Common myeloid progenitor, CD34-positive (primary cell): ENCODE measurements around the gene AP3D1.

ENCODE experiments used
- CTCF ChIA-PET: fragments of 350-600 bp; sonication (Branson Sonifier 250); formaldehyde crosslinking; loops from one replicate; lab custom pipeline; 2021; ENCODE audit warnings: antibody characterized with exemption; lab: Charles Lee
- POLR2A ChIA-PET: fragments of 350-600 bp; sonication (Branson Sonifier 250); formaldehyde crosslinking; loops from one replicate; lab custom pipeline; 2021; ENCODE audit warnings: antibody characterized with exemption; lab: Charles Lee
- DNase-seq, 3 donors: peaks; one replicate each; pipeline versions ENCODE4 v3.0.0 to v3.0.0-alpha.2; 2013
- H3K27ac ChIP-seq, 2 experiments: 1 replicate in 1 of 2; 2 replicates in 1 of 2; pipeline ENCODE4 v1.7.0; 2013; ENCODE audit warnings: inconsistent platforms in 2 of 2, low read length in 2 of 2, mild to moderate bottlenecking in 2 of 2, low read depth in 1 of 2, moderate library complexity in 1 of 2; ENCODE audit not compliant: severe bottlenecking in 2 of 2, insufficient read depth in 1 of 2, poor library complexity in 1 of 2
- H3K27me3 ChIP-seq, 5 experiments: replicated peaks in 2 of 5; 1 replicate in 3 of 5; 2 replicates in 2 of 5; pipeline versions ENCODE4 v1.6.1 to v1.7.0; 2013; ENCODE audit warnings: low read length in 4 of 5, mild to moderate bottlenecking in 2 of 5, moderate library complexity in 2 of 5, inconsistent platforms in 1 of 5; ENCODE audit not compliant: insufficient read depth in 5 of 5, control insufficient read depth in 4 of 5
- H3K36me3 ChIP-seq, 4 experiments: 1 replicate in 2 of 4; 2 replicates in 2 of 4; pipeline versions ENCODE4 v1.6.1 to v1.7.0; 2013; ENCODE audit warnings: low read length in 3 of 4, control low read depth in 1 of 4, mild to moderate bottlenecking in 1 of 4; ENCODE audit not compliant: control insufficient read depth in 4 of 4, insufficient read depth in 4 of 4
- H3K4me1 ChIP-seq, 4 experiments: 1 replicate in 3 of 4; 2 replicates in 1 of 4; pipeline versions ENCODE4 v1.6.1 to v1.7.1; 2013; ENCODE audit warnings: low read length in 3 of 4, mild to moderate bottlenecking in 3 of 4, control low read depth in 1 of 4, inconsistent platforms in 1 of 4, moderate library complexity in 1 of 4; ENCODE audit not compliant: control insufficient read depth in 4 of 4, insufficient read depth in 4 of 4; ENCODE audit errors: control extremely low read depth in 1 of 4
- H3K4me3 ChIP-seq, 7 experiments: 1 replicate in 4 of 7; 2 replicates in 3 of 7; pipeline versions ENCODE4 v1.5.1 to v1.7.0; 2013; ENCODE audit warnings: mild to moderate bottlenecking in 7 of 7, low read length in 6 of 7, moderate library complexity in 6 of 7, inconsistent platforms in 2 of 7, low read depth in 2 of 7, control low read depth in 1 of 7; ENCODE audit not compliant: insufficient read depth in 4 of 7, control insufficient read depth in 1 of 7; ENCODE audit errors: extremely low read depth in 1 of 7
- H3K9me3 ChIP-seq, 5 experiments: 1 replicate in 4 of 5; 2 replicates in 1 of 5; pipeline versions ENCODE4 v1.6.1 to v1.7.1; 2013; ENCODE audit warnings: low read length in 4 of 5, mild to moderate bottlenecking in 2 of 5, inconsistent platforms in 1 of 5, low read depth in 1 of 5, moderate library complexity in 1 of 5; ENCODE audit not compliant: control insufficient read depth in 4 of 5, insufficient read depth in 2 of 5; ENCODE audit errors: control extremely low read depth in 1 of 5
- WGBS: methylation state at CpG from one replicate; pipeline ENCODE4 v1.1.5; 2013; ENCODE audit not compliant: insufficient coverage; 5-methylcytosine and 5-hydroxymethylcytosine counted together

AP3D1 gene

DNA sequence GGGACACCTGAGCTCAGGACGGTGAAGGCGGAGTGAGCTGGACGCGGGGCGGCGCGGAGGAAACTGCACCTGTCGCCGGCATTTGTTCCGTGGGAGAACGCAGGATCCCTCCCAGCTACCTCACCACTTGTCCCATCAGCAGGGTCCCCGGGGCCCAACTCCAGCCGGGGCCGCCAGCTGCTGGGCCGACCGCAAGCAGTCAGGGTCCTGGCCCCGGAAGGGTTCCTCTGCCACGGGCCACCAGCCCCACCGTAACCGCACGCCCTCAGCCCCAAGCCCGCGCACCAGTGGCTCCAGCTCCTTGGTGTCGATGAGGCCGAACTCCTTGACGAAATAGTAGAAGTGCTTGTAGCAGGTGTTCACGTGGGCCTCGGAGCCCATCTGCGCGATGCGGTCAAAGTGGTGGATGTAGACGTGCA lies 74.8 kb downstream of the AP3D1 start:
- ChIA-PET CTCF (interaction anchor here (1.1 kb wide), 1 partner anchor 13 kb away, joined by 4 read pairs; no protein-coding TSS in a partner anchor), POLR2A (interaction anchor here (0.6 to 1.0 kb wide), 2 partner anchors 14 to 25 kb away, joined by 3 to 5 read pairs; no protein-coding TSS in a partner anchor)
- DNase-seq = no peak
- Histone ChIP-seq H3K36me3 (peaks cover 0 to 76% (median 61%) of the 10 kb centered on the region in 4 experiments), H3K27me3 (no peaks in the 10 kb centered on the region), H3K9me3 (no peaks in the 10 kb centered on the region), H3K4me3 (no peak overlapping the region), H3K27ac (no peak overlapping the region), H3K4me1 (peaks cover 0 to 29% (median 18%) of the 10 kb centered on the region in 4 experiments)
- 98% methylated on average over 32 of the region's 32 CpGs for WGBS

DNA sequence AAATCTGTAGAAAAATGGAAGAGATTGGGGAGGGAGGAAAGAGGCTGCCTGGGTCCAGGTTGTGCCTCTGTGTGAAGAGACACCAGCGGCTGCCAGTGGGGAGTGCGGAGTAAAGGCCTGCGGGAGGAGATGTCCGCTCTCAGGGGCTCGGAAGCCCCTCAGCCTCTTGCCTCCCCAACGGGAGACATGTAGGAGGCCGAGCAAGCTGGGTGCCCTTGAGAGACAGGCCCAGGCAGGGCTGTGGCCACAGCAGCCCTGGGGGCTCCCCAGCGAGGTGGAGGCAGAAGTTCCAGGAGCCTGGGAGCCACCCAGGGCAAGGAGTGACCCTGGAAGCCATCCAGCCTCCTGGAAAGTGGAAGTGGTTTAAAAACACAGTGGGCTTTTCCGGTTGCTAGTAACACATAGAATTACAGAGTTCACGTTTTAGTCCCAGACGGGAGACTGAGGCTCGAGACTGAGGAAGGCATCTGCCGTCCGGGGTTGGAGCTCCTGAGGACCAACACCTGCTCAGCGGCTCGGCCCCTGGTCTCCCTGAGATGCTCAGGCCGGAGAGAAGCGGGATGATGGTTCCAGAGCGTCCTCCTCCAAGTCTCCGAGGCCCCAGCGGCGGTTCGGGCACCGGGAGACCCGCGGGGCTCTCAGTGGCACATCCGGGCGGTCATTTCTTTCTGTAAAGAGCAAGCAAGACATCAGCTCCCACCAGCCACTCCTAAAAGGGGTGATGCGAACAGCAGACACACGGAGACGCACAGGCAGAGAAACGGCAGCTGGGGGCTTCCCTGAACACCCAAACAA lies 78.4 kb downstream of the AP3D1 start:
- Histone ChIP-seq H3K9me3 (no peaks in the 10 kb centered on the region), H3K4me3 (no peak overlapping the region), H3K27me3 (no peaks in the 10 kb centered on the region), H3K27ac (peak overlapping the region in 1 of 2 experiments; percentile 5), H3K36me3 (peaks cover 0 to 55% (median 43%) of the 10 kb centered on the region in 4 experiments), H3K4me1 (peaks cover 0 to 31% (median 20%) of the 10 kb centered on the region in 4 experiments)
- CTCF ChIA-PET = interaction anchor here (0.6 to 3.9 kb wide), 6 partner anchors 10 to 159 kb away, joined by 3 to 19 read pairs (median 3); no protein-coding TSS in a partner anchor
- POLR2A ChIA-PET = interaction anchor here (0.9 kb wide), 1 partner anchor 21 kb away, joined by 4 read pairs; no protein-coding TSS in a partner anchor
- 95% methylated on average over 25 of the region's 32 CpGs for WGBS
- DNase-seq = no peak

DNA sequence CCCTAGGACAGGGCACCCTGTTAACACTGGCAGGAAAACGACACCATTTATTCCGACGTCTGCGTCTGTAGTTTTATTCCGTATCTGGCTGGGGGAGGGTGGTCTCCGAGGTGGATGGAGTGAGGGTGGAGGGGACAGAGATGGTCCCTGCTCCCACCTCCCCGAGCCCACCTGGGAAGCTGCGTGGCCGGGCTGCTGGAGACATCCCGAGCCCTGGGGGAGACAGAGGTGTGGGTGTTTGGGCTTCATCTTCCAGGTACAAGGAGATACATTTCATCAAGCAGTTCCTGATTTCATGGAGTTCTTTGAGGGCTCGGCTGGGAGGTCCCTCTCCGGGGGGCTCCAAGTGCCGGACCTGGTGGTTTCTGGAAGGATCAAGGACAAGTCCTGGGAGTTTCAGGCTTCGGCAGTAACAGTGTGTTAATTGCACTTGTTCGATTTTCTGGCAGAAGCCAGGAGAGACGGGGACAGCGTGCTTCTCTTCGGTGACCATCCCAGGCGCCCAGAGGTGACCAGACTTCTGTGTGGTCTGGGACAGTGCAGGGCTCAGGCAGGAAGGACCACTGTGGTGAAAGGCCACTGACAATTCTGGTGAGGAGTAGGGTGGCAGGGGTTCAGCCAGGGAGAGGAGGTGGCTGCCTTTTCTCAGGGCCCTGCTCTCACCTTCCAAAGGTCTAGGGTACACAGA lies 80.2 kb downstream of the AP3D1 start:
- CTCF ChIA-PET = interaction anchor here (1.0 to 1.8 kb wide), 2 partner anchors 16 to 53 kb away, joined by 5 to 11 read pairs; no protein-coding TSS in a partner anchor
- H3K27me3 ChIP-seq = no peaks in the 10 kb centered on the region
- H3K36me3 ChIP-seq = peaks cover 0 to 39% (median 32%) of the 10 kb centered on the region in 4 experiments
- H3K4me3 ChIP-seq = no peak overlapping the region
- POLR2A ChIA-PET = no interaction called here
- H3K27ac ChIP-seq = no peak overlapping the region
- 94% methylated on average over 16 of the region's 19 CpGs for WGBS
- H3K4me1 ChIP-seq = peaks cover 0 to 31% (median 20%) of the 10 kb centered on the region in 4 experiments
- DNase-seq = no peak
- no peaks in the 10 kb centered on the region for H3K9me3 ChIP-seq

DNA sequence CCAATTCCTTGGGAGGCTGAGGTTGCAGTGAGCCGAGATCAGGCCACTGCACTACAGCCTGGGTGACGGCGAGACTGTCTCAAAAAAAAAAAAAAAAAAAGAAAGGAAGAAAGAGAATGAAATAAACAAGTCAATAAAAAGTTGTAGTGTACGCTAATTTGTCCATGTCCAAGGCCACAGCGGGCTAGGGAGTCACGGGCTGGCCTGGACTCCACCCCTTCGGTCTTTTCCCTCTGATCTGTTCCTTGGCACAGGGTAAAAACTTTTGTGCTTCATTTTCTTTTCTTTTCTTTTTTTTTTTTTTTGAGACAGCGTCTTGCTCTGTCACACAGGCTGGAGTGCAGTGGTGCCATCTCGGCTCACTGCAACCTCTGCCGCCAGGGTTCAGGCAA lies 80.9 kb downstream of the AP3D1 start:
- H3K36me3 ChIP-seq = peaks cover 0 to 36% (median 28%) of the 10 kb centered on the region in 4 experiments
- POLR2A ChIA-PET = interaction anchor here (1.0 kb wide), 1 partner anchor 9 kb away, joined by 3 read pairs; no protein-coding TSS in a partner anchor
- CTCF ChIA-PET = interaction anchor here (0.6 to 2.6 kb wide), 13 partner anchors 9 to 80 kb away, joined by 3 to 11 read pairs (median 4); no protein-coding TSS in a partner anchor
- WGBS = 98% methylated on average over 9 of the region's 10 CpGs
- H3K4me3 ChIP-seq = no peak overlapping the region
- H3K27me3 ChIP-seq = no peaks in the 10 kb centered on the region
- H3K27ac ChIP-seq = no peak overlapping the region
- no peak for DNase-seq
- H3K4me1 ChIP-seq = peaks cover 0 to 30% (median 20%) of the 10 kb centered on the region in 4 experiments
- H3K9me3 ChIP-seq = no peaks in the 10 kb centered on the region

DNA sequence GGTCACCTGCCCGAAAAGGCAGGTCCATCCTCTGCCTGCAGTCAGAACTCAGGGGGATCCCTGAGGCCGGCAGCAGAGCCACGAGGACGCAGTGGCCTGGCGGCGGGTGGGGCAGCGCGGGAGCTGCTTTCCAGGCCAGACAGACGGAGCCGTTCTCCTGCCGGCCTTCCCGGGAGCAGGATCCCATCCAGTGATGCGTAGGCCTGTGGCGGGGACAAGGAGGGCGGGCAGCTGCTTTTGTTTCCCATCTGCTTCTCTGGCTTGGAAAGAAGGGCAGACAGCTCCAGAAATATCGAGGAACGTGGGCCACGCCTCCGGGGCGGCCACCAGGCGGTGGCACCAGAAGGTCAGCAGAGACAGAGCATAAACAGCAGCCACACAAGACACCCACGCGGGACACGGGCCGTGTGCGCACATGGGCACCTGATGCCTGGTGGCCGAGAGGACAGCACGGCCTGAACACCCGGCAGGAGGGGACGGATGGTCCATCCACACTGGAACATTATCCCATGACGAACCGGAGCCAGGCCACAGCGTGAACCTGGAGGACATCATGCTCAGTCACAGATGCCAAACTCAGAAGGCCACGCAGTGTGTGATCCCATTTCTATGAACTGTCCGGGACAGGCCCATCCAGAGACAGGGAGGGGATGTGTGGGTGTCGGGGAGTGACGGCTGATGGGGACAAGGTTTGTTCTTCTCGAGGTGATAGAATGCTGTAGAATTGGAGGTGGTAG lies 86.4 kb downstream of the AP3D1 start:
- Histone ChIP-seq H3K27me3 (no peaks in the 10 kb centered on the region), H3K9me3 (no peaks in the 10 kb centered on the region), H3K4me1 (peaks cover 2 to 30% (median 28%) of the 10 kb centered on the region in 4 experiments), H3K36me3 (peaks cover 0 to 1% (median 0%) of the 10 kb centered on the region in 4 experiments), H3K4me3 (no peak overlapping the region), H3K27ac (no peak overlapping the region)
- 94% methylated on average over 32 of the region's 38 CpGs for WGBS
- POLR2A ChIA-PET = no interaction called here
- DNase-seq = no peak
- CTCF ChIA-PET = interaction anchor here (0.7 to 1.1 kb wide), 2 partner anchors 13 to 46 kb away, joined by 3 to 4 read pairs; partner anchors contain the start of gene MKNK2

DNA sequence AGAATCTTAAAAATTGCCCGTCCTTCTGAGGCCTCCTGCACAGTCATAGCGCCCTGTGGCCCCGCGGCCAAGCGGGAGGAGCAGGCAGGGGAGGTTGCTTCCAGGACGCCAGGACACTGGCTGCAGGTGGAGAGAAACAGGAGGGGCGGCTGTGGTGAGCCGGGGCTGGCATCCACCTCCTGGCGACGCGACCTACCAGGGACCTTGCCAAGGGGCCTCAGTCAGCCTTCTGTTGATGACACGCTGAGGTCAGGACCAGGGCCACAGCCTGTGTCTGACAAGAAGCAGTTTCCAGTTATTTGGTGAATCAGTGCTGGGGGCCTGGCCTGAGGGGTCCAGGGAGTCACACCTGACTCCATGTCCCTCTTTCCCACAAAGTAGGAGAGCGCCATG lies 87.0 kb downstream of the AP3D1 start:
- Histone ChIP-seq H3K27me3 (no peaks in the 10 kb centered on the region), H3K36me3 (no peaks in the 10 kb centered on the region), H3K4me3 (no peak overlapping the region), H3K27ac (no peak overlapping the region), H3K4me1 (peaks cover 2 to 32% (median 27%) of the 10 kb centered on the region in 4 experiments), H3K9me3 (no peaks in the 10 kb centered on the region)
- no peak for DNase-seq
- POLR2A ChIA-PET = interaction anchor here (0.6 to 2.1 kb wide), 2 partner anchors 13 to 166 kb away, joined by 3 to 4 read pairs; partner anchors contain the start of gene MKNK2
- 94% methylated on average over 11 of the region's 13 CpGs for WGBS
- CTCF ChIA-PET = interaction anchor here (0.7 to 1.1 kb wide), 2 partner anchors 13 to 45 kb away, joined by 3 to 4 read pairs; partner anchors contain the start of gene MKNK2
